ENCODE results near the gene BTBD8. TPM values are rescaled to one million over a fixed set of nuclear protein-coding genes. Genes with fewer than 3 reads are reported as not detected.

The BTBD8 gene
- total RNA-seq, 1 donor from 2014 or later = 6.6 TPM

- DNase-seq (ENCODE audit: low spot score) = no peak
Measured at GRCh38 chr1:92094090-92094489, 13.9 kb downstream of the BTBD8 start.

GRCh38 chr1:92094595-92094994, 14.4 kb downstream of the BTBD8 start:
- DNase-seq (ENCODE audit: low spot score) = no peak

- no peak for DNase-seq (ENCODE audit: low spot score)
Measured at GRCh38 chr1:92095874-92096273, 15.7 kb downstream of the BTBD8 start.

- DNase-seq (ENCODE audit: low spot score) = no peak
Measured at GRCh38 chr1:92096317-92096716, 16.2 kb downstream of the BTBD8 start.

- no peak for DNase-seq (ENCODE audit: low spot score)
Measured at GRCh38 chr1:92105546-92106081, 25.5 kb downstream of the BTBD8 start.

GRCh38 chr1:92108631-92109030, 28.5 kb downstream of the BTBD8 start:
- no peak for DNase-seq (ENCODE audit: low spot score)

GRCh38 chr1:92117526-92117925, 37.4 kb downstream of the BTBD8 start:
- DNase-seq (ENCODE audit: low spot score) = no peak

- no peak for DNase-seq (ENCODE audit: low spot score)
Measured at GRCh38 chr1:92118826-92119225, 38.7 kb downstream of the BTBD8 start.

GRCh38 chr1:92123868-92124267, 43.7 kb downstream of the BTBD8 start:
- DNase-seq (ENCODE audit: low spot score) = no peak

- DNase-seq (ENCODE audit: low spot score) = no peak
Measured at GRCh38 chr1:92125204-92125603, 45.1 kb downstream of the BTBD8 start.

GRCh38 chr1:92126088-92126487, 45.9 kb downstream of the BTBD8 start:
- DNase-seq (ENCODE audit: low spot score) = no peak

- DNase-seq (ENCODE audit: low spot score) = no peak
Measured at GRCh38 chr1:92134331-92134730, 54.2 kb downstream of the BTBD8 start.

- DNase-seq (ENCODE audit: low spot score) = no peak
Measured at GRCh38 chr1:92136341-92136740, 56.2 kb downstream of the BTBD8 start.

- DNase-seq (ENCODE audit: low spot score) = no peak
Measured at GRCh38 chr1:92154934-92155333, 74.8 kb downstream of the BTBD8 start.

- DNase-seq (ENCODE audit: low spot score) = no peak
Measured at GRCh38 chr1:92159593-92159992, 79.4 kb downstream of the BTBD8 start.

- no peak for DNase-seq (ENCODE audit: low spot score)
Measured at GRCh38 chr1:92165389-92165788, 85.2 kb downstream of the BTBD8 start.

- DNase-seq (ENCODE audit: low spot score) = no peak
Measured at GRCh38 chr1:92167151-92167550, 87.0 kb downstream of the BTBD8 start.

- no peak for DNase-seq (ENCODE audit: low spot score)
Measured at GRCh38 chr1:92168657-92169056, 88.5 kb downstream of the BTBD8 start.

GRCh38 chr1:92169214-92170005, 89.3 kb downstream of the BTBD8 start:
- no peak for DNase-seq (ENCODE audit: low spot score)

- DNase-seq (ENCODE audit: low spot score) = no peak
Measured at GRCh38 chr1:92184632-92185031, 104.5 kb downstream of the BTBD8 start.

GRCh38 chr1:92186081-92186480, 105.9 kb downstream of the BTBD8 start:
- no peak for DNase-seq (ENCODE audit: low spot score)

GRCh38 chr1:92188436-92189255, 108.5 kb downstream of the BTBD8 start:
- DNase-seq (ENCODE audit: low spot score) = no peak

GRCh38 chr1:92191726-92192125, 111.6 kb downstream of the BTBD8 start:
- no peak for DNase-seq (ENCODE audit: low spot score)

Measured in ureter (tissue), 1 donor.